GM23338 (cell line): Measurements from ENCODE around the gene WNT2. TPM values are rescaled to one million over a fixed set of nuclear protein-coding genes. Genes with fewer than 3 reads are reported as not detected.
"Not testable (repeated sequence)": the region's sequence is repeated elsewhere in the genome, so short reads cannot be mapped to it uniquely, and the experiment has no call there.

ENCODE experiments used
- ATAC-seq: fragments of 200-7000 bp; cut with Tn5 transposase; 3 replicates; pipeline ENCODE4 v1.9.1; 2020
- DNase-seq: peaks from one replicate; pipeline ENCODE4 v3.0.0-alpha.2; 2015; ENCODE audit warnings: low spot score
- H2AFZ ChIP-seq: fragments of 200-600 bp; sonication (generic); 2 replicates; pipeline ENCODE4 v1.8.0; 2016; ENCODE audit warnings: antibody characterized with exemption, mild to moderate bottlenecking, moderate library complexity
- H3F3A ChIP-seq: fragments of 200-600 bp; sonication (generic); replicated peaks from 2 replicates; pipeline ENCODE4 v1.8.0; 2017; ENCODE audit warnings: antibody characterized with exemption, mixed run types, low read depth
- H3K27ac ChIP-seq: fragments of 200-600 bp; sonication (generic); 2 replicates; pipeline ENCODE4 v1.6.1; 2016; ENCODE audit warnings: low read depth
- H3K27me3 ChIP-seq: fragments of 200-600 bp; sonication (generic); 2 replicates; pipeline ENCODE4 v1.8.0; 2016; ENCODE audit warnings: mild to moderate bottlenecking, mixed run types, moderate library complexity; ENCODE audit not compliant: insufficient read depth
- H3K36me3 ChIP-seq: fragments of 200-600 bp; sonication (generic); 2 replicates; pipeline ENCODE4 v1.8.0; 2016; ENCODE audit warnings: mild to moderate bottlenecking; ENCODE audit not compliant: insufficient read depth
- H3K4me1 ChIP-seq: fragments of 200-600 bp; sonication (generic); 2 replicates; pipeline ENCODE4 v1.8.0; 2016; ENCODE audit warnings: mild to moderate bottlenecking, moderate library complexity; ENCODE audit not compliant: insufficient read depth
- H3K4me2 ChIP-seq: fragments of 200-600 bp; sonication (generic); 2 replicates; pipeline ENCODE4 v1.7.1; 2017; ENCODE audit warnings: mixed run types
- H3K4me3 ChIP-seq: fragments of 200-600 bp; sonication (generic); 2 replicates; pipeline ENCODE4 v1.6.1; 2016; ENCODE audit warnings: mixed run types
- H3K79me2 ChIP-seq: fragments of 200-600 bp; sonication (generic); replicated peaks from 2 replicates; pipeline ENCODE4 v1.8.0; 2017; ENCODE audit warnings: mild to moderate bottlenecking; ENCODE audit not compliant: insufficient read depth
- H3K9me2 ChIP-seq: fragments of 200-600 bp; sonication (generic); 2 replicates; pipeline ENCODE4 v1.8.0; 2017; ENCODE audit not compliant: insufficient read depth
- H4K20me1 ChIP-seq: fragments of 200-600 bp; sonication (generic); replicated peaks from 2 replicates; pipeline ENCODE4 v1.8.0; 2017; ENCODE audit warnings: mild to moderate bottlenecking; ENCODE audit not compliant: insufficient read depth
- H3K27ac Mint-ChIP-seq: 2 replicates; pipeline ENCODE4 v1.8.0; 2020; ENCODE audit warnings: inconsistent platforms, mild to moderate bottlenecking, moderate library complexity, mixed read lengths
- H3K27me3 Mint-ChIP-seq: 3 replicates; pipeline ENCODE4 v1.8.0; 2022; ENCODE audit warnings: low read depth, mild to moderate bottlenecking, moderate library complexity, mixed read lengths, inconsistent platforms; ENCODE audit not compliant: insufficient read depth, poor library complexity
- H3K36me3 Mint-ChIP-seq: 3 replicates; pipeline ENCODE4 v1.8.0; 2021; ENCODE audit warnings: low read depth, mild to moderate bottlenecking, inconsistent platforms, moderate library complexity, mixed read lengths
- H3K4me1 Mint-ChIP-seq: 3 replicates; pipeline ENCODE4 v1.8.0; 2020; ENCODE audit warnings: mild to moderate bottlenecking, inconsistent platforms, mixed read lengths
- H3K4me3 Mint-ChIP-seq: 3 replicates; pipeline ENCODE4 v1.8.0; 2021; ENCODE audit warnings: moderate library complexity, mild to moderate bottlenecking, inconsistent platforms, mixed read lengths
- H3K9me3 Mint-ChIP-seq: 3 replicates; pipeline ENCODE4 v1.8.0; 2020; ENCODE audit warnings: moderate library complexity, mild to moderate bottlenecking, inconsistent platforms, mixed read lengths
- CREB1 ChIP-seq: fragments of 250-450 bp; sonication (Bioruptor Pico); IDR thresholded peaks from 2 replicates; pipeline ENCODE4 v1.5.0; 2020; ENCODE audit warnings: low read depth, mild to moderate bottlenecking, moderate library complexity
- CTCF ChIP-seq, 2 experiments: fragments of 200-600 bp in 1 of 2; sonication (generic) in 1 of 2; conservative IDR thresholded peaks; 2 replicates each; pipeline versions ENCODE4 v1.5.1 to v1.6.1; 2016 to 2017; ENCODE audit warnings: antibody characterized with exemption in 2 of 2, low read depth in 2 of 2, mild to moderate bottlenecking in 2 of 2, moderate library complexity in 1 of 2
- ETS1 ChIP-seq: IDR thresholded peaks from 2 replicates; pipeline ENCODE4 v1.6.1; 2016; ENCODE audit warnings: antibody characterized with exemption
- EZH2 ChIP-seq: fragments of 200-600 bp; sonication (generic); IDR thresholded peaks from one replicate; pipeline ENCODE4 v1.8.0; 2017; ENCODE audit warnings: antibody characterized with exemption, mild to moderate bottlenecking, low read depth; ENCODE audit not compliant: unreplicated experiment
- EZH2phosphoT487 ChIP-seq: fragments of 200-600 bp; sonication (generic); IDR thresholded peaks from one replicate; pipeline ENCODE4 v1.8.1; 2018; ENCODE audit warnings: antibody characterized with exemption; ENCODE audit not compliant: unreplicated experiment
- POLR2AphosphoS5 ChIP-seq: IDR thresholded peaks from 2 replicates; pipeline ENCODE4 v1.6.1; 2016; ENCODE audit warnings: antibody characterized with exemption, low read depth
- REST ChIP-seq: IDR thresholded peaks from one replicate; pipeline ENCODE4 v1.6.1; 2018; ENCODE audit warnings: antibody characterized with exemption; ENCODE audit not compliant: unreplicated experiment
- STAT1 ChIP-seq: IDR thresholded peaks from one replicate; pipeline ENCODE4 v1.6.1; 2016; ENCODE audit warnings: antibody characterized with exemption; ENCODE audit not compliant: unreplicated experiment
- ZNF331 ChIP-seq: fragments of 250-450 bp; sonication (Bioruptor Pico); IDR thresholded peaks from 2 replicates; pipeline ENCODE4 v1.5.0; 2020; ENCODE audit warnings: low read depth, mild to moderate bottlenecking, moderate library complexity
- ZNF462 ChIP-seq: fragments of 250-450 bp; sonication (Bioruptor Pico); IDR thresholded peaks from 2 replicates; pipeline ENCODE4 v1.5.0; 2020; ENCODE audit warnings: mild to moderate bottlenecking, moderate library complexity
- polyA plus RNA-seq: library from polyadenylated mRNA; unstranded; fragments of >200 nt; fragmentation: Nextera tagmentation; extraction: Ambion mirVana; gene quantifications from 2 replicates; pipeline ENCODE4 v1.2.1, GENCODE V29; 2016
- total RNA-seq: library from RNA; depleted of rRNA; stranded (reverse); fragments of >200 nt; shearing (Covaris generic); gene quantifications from 2 replicates; pipeline ENCODE4 v1.2.3, GENCODE V29; 2014

The WNT2 gene
- total and polyA plus RNA-seq, 2 experiments from 2014 or later = not detected

- not testable (repeated sequence) for H3K27me3 ChIP-seq, H3K27ac ChIP-seq, H3K36me3 ChIP-seq, H3K79me2 ChIP-seq, H4K20me1 ChIP-seq, H3K4me3 ChIP-seq, H3K4me3 Mint-ChIP-seq, H3K27ac Mint-ChIP-seq, H3K4me1 ChIP-seq, H3F3A ChIP-seq, ATAC-seq, H3K36me3 Mint-ChIP-seq, H2AFZ ChIP-seq, H3K4me2 ChIP-seq, DNase-seq, H3K4me1 Mint-ChIP-seq, H3K27me3 Mint-ChIP-seq
- peaks cover 12% of the 10 kb centered on the region for H3K9me3 Mint-ChIP-seq
- H3K9me2 ChIP-seq = peaks cover 11% of the 10 kb centered on the region
Measured at GRCh38 chr7:117245703-117246102, 77.2 kb downstream of the WNT2 start.

GRCh38 chr7:117243390-117243789 lies 79.5 kb downstream of the WNT2 start:
- no peaks in the 10 kb centered on the region for H3K27me3 Mint-ChIP-seq
- Histone ChIP-seq H2AFZ (no peak overlapping the region), H4K20me1 (no peaks in the 10 kb centered on the region), H3K4me2 (no peak overlapping the region), H3K36me3 (no peaks in the 10 kb centered on the region; the same call in 1 of the 2 replicates), H3K4me3 (no peak overlapping the region), H3F3A (no peaks in the 10 kb centered on the region), H3K4me1 (no peaks in the 10 kb centered on the region), H3K79me2 (no peaks in the 10 kb centered on the region), H3K9me2 (peaks cover 12% of the 10 kb centered on the region), H3K27ac (no peak overlapping the region), H3K27me3 (no peaks in the 10 kb centered on the region)
- H3K27ac Mint-ChIP-seq = no peak overlapping the region
- peaks cover 7% of the 10 kb centered on the region; the same call in 2 of the 3 replicates for H3K36me3 Mint-ChIP-seq
- no peaks in the 10 kb centered on the region for H3K4me1 Mint-ChIP-seq
- DNase-seq (no peak), ATAC-seq (no peak)
- no peak overlapping the region for H3K4me3 Mint-ChIP-seq
- peaks cover 12% of the 10 kb centered on the region for H3K9me3 Mint-ChIP-seq
- no peak for TF ChIP-seq POLR2AphosphoS5
- no peak for TF ChIP-seq ZNF331
- no peak for TF ChIP-seq ETS1
- no peak for TF ChIP-seq ZNF462 (CRISPR knock-in tag)
- TF ChIP-seq STAT1 = no peak
- TF ChIP-seq CTCF (conservative IDR thresholded peaks at IDR 0.05; ENCODE audit: low read depth in 2 of 2) = no peak
- TF ChIP-seq CREB1 (CRISPR knock-in tag) = no peak
- no peak for TF ChIP-seq REST
- TF ChIP-seq EZH2phosphoT487 = no peak
- TF ChIP-seq EZH2 = no peak
